Stimulated activated CD4-positive, alpha-beta T cell treated with anti-CD3 and anti-CD28 coated beads, Interleukin-4, amount 100 ng/mL, for 4 hours (primary cell): Measurements from ENCODE around the gene IL10RA.
"Not testable (repeated sequence)": the region's sequence is repeated elsewhere in the genome, so short reads cannot be mapped to it uniquely, and the experiment has no call there.

Source experiments
- DNase-seq, 2 experiments: peaks; one replicate each; pipeline ENCODE4 v3.0.0-alpha.2; 2020

The IL10RA gene

GRCh38 chr11:117962826-117963225 lies 23.4 kb upstream of the IL10RA start:
- DNase-seq = no peak

GRCh38 chr11:117966908-117967307 lies 19.3 kb upstream of the IL10RA start:
- no peak for DNase-seq

GRCh38 chr11:117969160-117969991 lies 16.8 kb upstream of the IL10RA start:
- no peak for DNase-seq

DNA sequence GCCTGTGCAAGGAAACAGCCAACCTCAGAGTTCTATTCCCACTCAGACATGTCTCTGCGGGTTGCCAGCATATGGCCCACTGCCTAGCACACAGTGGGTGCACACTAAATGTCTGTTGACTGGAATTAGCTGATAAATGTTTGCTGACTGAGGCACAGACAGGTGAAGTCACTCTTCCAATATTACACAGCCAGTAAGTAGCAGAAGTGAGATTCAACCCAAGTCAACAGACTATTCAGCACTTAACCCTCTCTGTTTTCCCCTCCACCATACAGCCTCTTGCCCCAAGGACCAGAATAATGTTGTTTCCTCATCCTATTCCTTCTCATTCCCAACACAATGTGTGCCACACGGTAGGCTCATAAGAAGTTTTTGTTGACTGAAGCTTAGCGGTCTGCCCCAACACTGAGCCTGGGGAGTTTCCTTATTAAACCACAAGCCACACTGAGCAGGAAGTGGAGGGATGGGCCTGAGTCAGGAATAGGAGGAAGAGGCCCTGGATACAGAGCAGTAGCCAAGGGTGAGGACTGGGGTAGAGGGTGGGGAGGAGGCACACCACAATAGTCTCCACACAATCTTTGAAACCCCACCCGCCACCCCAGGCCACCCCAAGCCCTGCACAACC lies 15.7 kb upstream of the IL10RA start:
- peak in 1 of 2 experiments; percentile 36 for DNase-seq

- DNase-seq = no peak
Measured at GRCh38 chr11:117972044-117972443, 14.2 kb upstream of the IL10RA start.

- DNase-seq = no peak
Measured at GRCh38 chr11:117972629-117973502, 13.3 kb upstream of the IL10RA start.

DNA sequence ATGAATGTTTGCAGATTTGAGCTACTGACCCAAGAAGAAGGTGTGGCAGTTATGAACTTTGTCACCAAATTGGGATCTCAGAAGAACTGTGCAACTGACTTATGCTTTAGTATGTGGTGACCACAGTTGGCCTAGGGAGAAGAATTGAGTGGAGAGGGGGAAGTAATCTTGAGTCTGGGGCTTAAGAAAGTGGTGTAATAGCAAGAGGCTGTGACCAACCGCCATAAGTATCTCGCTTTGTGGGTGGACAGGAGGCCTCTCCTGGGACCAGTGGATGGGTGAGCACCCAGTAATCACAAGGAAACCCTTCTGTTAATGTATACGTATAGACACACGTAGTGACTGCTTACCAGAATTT lies 12.7 kb upstream of the IL10RA start:
- no peak for DNase-seq

- DNase-seq = no peak
Measured at GRCh38 chr11:117976445-117976844, 9.7 kb upstream of the IL10RA start.

DNA sequence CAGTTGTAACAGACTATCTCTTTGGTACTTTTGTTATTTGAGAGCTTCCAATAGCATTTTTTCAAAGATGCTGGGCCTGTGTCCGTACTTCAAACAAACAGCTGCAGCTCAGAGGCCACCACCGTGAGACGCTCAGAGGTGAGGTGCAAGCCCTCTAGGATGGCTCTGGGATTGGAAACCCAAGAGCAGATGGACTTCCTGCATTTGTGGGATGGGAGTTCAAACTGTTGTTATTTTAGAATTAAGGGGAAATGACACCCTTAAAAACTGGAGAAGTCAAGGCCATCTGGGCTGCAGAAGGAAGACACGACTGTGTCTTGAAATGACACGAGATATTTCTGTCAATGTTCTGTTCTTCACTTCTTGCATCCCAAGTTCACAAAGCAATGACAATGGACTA lies 9.2 kb upstream of the IL10RA start:
- DNase-seq = no peak

DNA sequence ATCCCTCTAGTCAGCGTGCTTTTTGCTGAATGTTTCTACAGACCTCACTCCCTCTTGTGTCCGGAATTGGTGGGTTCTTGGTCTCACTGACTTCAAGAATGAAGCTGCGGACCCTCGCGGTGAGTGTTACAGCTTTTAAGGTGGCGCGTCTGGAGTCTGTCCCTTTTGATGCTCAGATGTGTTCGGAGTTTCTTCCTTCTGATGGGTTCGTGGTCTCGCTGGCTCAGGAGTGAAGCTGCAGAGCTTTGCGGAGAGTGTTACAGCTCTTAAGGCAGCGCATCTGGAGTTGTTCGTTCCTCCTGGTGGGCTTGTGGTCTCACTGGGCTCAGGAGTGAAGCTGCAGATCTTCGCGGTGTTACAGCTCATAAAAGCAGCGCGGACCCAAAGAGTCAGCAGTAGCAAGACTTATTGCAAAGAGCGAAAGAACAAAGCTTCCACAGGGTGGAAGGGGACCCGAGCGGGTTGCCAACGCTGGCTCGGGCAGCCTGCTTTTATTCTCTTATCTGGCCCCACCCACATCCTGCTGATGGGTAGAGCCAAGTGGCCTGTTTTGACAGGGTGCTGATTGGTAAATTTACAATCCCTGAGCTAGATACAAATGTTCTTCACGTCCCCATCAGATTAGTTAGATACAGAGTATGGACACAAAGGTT lies 8.5 kb upstream of the IL10RA start:
- DNase-seq = not testable (repeated sequence)

- not testable (repeated sequence) for DNase-seq
Measured at GRCh38 chr11:117978291-117978910, 7.8 kb upstream of the IL10RA start.

DNA sequence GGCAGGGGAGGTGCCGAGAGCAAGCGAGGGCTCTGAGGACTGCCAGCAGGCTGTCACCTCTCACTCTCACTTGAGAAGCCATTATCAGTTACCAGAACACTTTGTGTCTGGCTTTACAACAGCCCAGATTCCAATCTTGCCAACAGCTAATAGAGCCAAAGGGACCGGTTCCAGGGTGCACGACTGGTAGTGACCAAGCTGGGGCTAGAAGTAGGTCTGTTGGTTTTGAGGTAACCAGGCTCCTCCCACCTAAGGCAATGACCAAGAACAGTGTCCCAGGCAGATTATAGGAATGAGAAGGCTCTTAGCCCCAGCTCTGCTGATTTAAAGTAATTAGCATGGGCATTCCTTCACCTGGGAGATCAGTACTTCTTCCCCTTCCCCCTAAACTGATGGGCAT lies 7.2 kb upstream of the IL10RA start:
- DNase-seq = no peak

- DNase-seq = no peak
Measured at GRCh38 chr11:117979481-117980211, 6.5 kb upstream of the IL10RA start.

DNA sequence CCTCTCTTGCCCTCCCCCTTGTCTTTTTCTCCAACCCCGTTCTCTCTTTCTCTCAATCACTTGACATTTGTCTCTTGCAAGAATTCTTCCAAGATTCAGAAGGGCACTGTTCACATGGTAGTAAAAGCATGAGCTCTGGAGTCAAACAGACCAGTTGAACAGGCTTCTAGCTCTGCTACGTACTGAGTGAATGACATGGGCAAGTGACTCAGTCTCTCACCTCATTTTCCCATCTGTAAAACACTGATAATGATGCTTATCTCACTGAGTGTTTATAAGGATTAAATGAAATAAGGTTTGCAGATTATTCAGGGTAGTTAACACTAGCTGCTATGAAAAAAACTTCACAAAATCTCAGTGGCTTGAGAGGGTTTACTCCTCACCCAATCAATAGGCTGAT lies 5.9 kb upstream of the IL10RA start:
- no peak for DNase-seq

GRCh38 chr11:117980720-117981119 lies 5.5 kb upstream of the IL10RA start:
- no peak for DNase-seq

- no peak for DNase-seq
Measured at GRCh38 chr11:117983163-117983475, 3.1 kb upstream of the IL10RA start.

DNA sequence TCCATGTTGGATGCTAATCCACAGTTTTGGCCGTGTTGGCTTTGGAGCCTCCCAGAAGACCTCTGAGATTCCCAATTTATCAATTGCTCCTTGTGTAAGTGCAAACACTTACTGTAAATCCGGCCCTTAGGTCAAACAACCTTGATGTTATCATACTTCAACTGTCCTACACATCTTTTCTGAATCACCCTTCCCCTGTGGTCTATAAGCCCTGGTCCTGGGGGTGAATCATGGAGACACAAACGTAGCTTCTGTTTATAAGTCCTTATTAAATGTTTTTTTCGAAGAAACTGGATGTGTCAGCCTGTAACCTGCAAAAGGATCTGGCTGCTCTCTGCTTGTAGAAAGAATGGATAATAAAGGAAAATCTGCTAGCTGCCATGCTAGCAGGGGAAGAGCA lies 1.7 kb upstream of the IL10RA start:
- DNase-seq = no peak

GRCh38 chr11:117986981-117987574 lies 884 bp downstream of the IL10RA start:
- DNase-seq = peak; percentile 44 to 73

DNA sequence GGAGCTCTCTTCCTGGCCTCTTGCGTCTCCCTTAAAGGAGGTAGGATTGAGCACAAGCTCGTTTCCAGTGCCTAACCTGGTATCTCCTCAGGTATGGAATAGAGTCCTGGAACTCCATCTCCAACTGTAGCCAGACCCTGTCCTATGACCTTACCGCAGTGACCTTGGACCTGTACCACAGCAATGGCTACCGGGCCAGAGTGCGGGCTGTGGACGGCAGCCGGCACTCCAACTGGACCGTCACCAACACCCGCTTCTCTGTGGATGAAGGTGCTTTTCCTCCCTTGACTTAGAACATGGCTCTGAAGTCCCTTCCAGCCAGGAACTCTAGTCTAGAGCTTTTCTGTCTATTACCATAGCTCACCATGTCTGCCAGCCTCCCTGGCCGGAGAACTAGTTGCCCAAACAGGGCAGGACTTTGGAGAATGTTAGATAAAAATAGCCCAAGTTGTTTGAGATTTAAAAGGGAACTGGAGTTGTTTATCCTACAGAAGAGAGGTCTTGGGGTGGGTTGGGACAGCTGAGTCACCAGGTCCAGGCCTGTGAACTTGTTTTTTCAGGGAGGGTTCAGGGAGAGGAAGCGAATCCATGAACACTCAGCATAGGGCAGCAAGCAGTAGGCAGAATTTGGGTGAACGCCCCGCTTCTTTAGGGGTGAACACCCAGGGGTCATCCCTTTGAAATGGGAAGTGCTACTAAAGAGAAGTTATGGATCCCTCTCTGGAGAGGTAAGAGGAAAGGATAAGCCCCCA lies 3.3 kb downstream of the IL10RA start:
- no peak for DNase-seq

DNA sequence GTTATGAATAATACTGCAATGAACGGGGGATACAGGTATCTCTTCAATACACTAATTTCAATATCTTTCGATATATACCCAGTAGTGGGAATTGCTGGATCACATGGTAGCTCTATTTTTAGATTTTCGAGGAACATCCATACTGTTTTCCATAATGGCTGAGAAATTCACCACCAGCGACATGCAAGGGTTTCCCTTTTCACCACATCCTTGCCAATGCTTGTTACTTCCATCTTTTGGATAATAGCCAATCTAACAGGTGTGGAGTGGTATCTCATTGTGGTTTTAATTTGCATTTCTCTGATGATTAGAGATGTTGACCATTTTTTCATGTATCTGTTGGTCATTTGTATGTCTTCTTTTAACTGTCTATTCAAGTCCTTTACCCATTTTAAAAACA lies 5.9 kb downstream of the IL10RA start:
- no peak for DNase-seq

DNA sequence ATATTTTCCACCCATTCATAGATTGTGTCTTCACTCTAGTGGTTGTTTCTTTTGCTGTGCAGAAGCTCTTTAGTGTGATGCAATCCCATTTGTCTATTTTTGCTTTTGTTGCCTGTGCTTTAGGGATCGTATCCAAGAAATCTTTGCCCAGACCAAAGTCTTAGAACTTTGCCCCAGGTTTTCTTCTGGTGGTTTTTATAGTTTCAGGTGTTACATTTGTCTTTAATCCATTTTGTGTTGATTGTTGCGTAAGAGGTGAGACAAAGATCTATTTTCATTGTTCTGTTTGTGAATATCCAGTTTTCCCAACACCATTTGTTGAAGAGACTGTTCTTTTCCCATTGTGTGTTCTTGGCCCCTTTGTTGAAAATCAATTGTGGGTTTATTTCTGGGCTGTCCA lies 6.4 kb downstream of the IL10RA start:
- DNase-seq = no peak
